IPS-NIHi7 (cell line): ENCODE measurements around the gene ZNF750.

ENCODE experiments used
- DNase-seq: peaks from one replicate; pipeline ENCODE4 v3.0.0; 2012; ENCODE audit warnings: mixed read lengths; ENCODE audit errors: extremely low spot score

ZNF750 gene

DNA sequence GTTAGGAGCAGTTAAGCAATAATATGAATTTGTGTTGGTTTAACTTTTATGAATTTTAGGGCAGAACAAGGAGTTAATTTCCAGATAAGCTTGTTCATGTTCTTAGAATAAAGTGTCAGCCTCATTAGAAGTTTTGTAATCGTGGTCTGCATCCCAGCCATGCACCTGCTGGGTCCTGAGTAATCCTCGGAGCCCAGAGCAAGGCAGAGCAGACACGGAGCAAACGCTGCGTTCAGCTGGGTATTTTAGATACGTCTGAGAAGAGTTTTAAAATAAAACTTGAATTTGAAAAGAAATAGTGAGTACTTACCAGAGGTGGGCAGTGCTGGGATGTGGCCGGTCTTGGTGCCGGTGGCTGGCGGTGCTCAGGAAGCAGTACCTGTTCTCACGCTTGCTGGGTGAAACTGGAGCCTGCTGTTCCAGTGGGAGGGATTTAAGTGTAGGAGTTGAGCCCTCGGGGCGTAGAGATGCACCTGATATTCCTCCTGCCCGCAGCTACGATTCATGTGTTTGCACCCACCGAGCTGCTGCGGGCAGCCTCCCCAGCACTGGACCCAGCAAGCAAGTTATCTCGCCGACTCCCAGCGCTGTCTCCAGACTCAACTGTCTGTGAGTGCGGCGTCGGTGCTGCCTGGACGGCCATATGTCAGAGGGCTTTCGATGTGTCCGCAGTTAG lies at the start of gene ZNF750:
ZNF750 (minus strand) TSS at position 406 of the 676 bp plus-strand sequence. CDS start 7,568 bp downstream, outside the sequence.
- no peak for DNase-seq

DNA sequence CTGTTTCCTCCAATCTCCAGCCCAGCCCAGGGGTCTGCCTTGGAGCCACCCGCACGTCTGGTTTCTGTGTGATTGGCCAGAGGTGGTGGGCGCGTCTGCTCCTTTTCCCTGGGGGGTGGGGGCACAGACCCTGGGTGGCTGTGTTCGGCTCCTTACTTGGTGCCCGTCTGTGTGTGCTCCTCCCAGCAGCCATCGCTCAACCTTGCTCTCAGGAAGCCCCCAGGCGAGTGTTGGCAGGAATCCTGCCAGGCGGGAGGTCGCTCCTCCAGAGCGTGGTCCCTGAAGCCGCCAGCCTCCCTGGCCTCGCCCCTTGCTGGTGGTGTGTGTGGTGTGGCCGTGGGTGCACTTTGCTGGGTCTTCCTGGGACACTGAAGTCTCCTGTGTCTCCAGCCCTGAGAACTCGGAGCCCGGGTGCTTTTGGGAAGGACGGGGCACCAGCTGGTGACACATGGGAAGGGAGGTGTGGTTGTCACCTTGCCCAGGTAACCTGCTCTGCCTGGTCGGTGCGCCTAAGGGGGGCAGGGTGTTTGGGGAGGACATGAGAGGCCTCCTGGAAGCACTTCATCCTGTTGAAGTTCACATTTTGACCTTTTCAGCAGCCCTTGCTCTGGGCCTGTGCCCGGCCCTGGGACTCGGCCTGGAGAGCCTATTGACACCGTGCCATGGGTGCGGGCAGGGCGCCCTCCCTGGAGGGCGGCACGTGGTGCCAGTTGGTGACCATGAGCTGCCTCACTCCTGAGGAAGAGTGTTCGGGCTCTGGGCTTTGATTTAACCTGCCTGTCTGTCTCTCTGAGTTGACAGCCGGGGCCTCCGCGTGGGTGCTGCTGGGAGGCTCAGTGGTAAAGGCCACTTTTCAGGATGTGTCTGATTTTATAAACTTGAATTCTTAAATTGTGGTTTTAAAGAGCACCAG lies 49.0 kb upstream of the ZNF750 start:
- no peak for DNase-seq

DNA sequence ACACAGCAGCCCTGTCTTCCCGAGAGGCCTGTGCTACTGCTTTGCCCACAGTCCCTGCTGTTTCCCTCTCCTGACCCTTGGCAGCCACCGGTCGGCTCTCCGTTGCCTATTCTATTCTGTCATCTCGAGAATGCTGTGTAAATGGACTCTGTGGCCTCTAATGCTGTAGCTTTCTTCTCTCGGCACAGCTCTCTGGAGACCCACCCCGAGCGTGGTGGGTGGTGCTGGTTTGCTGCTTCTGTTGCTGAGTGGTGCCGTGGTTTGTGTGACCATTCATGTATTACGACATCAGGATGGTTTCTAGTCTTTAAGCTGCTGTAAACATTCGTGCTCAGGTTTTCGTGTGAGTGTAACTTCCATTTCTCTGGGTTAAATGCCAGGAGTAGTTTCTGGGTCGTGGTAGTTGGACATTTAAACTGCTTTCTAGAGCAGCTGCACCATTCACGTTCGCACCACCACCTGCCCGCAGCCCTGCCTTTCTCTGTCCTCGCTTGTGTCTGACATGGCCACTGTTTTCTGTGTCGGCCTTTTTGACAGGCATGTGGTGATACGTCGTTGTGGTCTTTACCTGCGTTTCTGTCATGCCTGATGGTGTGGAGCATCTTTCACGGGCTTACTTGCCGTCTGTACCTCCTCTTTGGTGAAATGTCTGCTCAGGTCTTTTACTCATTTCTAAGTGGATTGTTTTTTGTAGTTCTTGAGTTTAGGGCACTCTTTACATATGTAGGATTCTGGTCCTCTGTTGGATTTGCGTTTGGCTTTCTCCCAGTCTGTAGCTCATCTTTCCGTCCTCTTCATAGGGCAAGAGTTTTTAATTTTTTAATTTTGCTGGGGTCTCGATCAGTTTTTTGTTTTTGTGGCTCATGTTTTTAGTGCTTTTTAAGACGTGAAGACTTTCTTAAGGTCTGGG lies 47.7 kb upstream of the ZNF750 start:
- DNase-seq: no peak

DNA sequence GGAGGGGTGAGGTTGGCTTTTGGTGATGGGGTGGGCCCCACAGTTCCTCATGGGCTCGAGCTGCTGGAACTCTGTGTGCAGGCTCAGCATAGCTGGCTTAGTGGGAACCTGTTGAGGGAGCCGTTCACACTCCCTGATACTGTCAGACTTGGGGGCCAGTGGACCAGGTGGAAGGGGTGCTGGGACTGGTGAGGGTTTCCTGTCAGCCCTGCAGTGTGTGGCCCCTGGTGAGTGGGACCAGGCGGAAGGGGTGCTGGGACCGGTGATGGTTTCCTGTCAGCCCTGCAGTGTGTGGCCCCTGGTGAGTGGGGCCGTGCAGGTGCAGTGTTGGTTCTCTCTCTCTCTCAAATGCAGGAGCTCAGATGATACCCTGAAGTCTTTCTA lies 45.1 kb upstream of the ZNF750 start:
- DNase-seq: no peak

DNA sequence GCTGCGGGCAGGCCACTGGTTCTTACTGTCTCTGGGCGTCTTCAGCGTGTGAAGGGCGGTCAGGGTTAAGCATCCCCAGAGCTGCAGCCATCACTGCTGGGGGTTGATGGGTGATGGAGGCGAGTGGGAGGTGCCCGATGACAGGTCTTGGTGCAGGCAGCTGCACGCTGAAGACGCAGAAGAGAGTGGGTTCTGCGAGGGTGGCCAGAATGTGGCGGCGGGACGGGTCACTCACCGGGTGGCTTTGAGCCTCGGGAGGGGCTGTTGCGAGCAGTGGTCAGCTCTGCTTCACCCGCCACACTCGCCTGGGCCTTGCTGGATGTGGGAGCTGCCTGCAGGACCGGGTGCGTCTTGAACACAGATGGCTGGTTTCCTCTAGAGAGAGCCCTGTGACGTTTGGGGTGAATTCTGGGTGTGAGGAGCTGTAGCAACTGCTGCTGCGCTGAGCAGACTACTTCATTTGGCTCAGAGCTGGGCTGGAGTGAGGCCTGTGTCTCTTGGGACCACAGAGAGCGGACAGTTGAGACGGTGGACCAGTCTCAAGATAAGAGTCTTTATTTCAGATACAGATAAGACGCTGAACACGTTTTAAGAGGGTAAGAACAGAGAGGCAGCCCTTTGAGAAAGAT lies 44.6 kb upstream of the ZNF750 start:
- DNase-seq: no peak

DNA sequence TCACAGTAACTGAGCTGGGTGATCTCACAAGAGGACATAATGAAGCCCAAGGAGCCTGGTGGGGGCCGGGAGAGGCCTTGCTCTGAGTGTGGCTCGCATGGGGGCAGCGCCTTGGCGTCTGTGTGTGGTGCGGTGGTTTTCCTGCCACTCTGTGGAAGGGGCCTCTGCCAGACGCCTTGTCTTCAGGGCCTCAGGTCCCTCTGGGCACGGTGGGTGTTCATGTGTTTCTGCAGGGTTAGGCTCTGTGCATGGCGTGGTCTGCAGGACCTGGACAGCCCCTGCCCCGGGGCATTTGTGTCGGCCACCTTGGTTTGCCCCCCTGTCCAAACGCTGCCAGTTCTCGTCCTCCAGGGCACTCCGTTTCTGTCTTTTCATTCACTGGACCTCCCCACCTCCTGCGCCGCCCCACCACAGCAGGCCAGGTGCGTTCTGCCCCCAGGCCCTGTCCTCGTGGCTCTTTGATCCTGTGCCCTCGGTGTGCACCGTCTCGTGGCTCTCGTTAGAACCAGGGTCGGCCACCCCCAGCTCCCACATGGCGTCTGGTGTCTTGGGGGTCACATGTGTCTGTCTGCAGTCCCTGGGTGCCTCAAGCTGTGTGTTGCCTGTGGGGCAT lies 43.7 kb upstream of the ZNF750 start:
- no peak for DNase-seq

DNA sequence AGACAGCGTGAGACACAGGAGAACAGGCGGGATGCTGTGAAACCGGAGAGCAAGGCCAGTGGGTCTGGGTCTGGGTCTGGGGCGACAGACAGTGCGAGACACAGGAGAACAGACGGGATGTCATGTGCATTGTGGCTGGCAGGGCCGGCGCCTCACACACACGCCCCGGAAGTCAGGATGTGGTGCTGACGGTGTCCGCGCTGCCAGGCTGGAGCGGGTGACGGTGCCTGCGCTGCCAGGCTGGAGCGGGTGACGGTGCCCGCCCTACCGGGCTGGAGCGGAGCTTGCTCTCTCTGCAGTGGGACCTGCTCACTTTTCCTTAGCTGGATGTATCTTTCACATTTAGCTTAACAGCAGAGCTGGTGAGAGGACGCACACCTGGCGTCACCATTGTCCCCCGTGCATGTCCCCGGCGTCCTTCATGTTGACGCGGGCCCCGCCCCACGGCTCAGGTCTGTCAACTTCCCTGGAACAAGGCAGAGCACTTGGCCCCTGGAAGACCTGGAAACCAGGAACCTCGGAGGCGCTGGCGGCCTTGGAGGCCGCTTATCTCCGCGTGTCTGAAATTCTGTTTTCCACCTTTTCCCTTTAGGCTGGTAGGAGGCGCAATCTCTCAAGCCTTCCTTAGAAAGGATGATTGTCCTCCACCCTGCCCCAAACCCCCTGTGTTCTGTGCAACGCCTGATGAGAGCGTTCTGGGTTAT lies 43.0 kb upstream of the ZNF750 start:
- no peak for DNase-seq

DNA sequence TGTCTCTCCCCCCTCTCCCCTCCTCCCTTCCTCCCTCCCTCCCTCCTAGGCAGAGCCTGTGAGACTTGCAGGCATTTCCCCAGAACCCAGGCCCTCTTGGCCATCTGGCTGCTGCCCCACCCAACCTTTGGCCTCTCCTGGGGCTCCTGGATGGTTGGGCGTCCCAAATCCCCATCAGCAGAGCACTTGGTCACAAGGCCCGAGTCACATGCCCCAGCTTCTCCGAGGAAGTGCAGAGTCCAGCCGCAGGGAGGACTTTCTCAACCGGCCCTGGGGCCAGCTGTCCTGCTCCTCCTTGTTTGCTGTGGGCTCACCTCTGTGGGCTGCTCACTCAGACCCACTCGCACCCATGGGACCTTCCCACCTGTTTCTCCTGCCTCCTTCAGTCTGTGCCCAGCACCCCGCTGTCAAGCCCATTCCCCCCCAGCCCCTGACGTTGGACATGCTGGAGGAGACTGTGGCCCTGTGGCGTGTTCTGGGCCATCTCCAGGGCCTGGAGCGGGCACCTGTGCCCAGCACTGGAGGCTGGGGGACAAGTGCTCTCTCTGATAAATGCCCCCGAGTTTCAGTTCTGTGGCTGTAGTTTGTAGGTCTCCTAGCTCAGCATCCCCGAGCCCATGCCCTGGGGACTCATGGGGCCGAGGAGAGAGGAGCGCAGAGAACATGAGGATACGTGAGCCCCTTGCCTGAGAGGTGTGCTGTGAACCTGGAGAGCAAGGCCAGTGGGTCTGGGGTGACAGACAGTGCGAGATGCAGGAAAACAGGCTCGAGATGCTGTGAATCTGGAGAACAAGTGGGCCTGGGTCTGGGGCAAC lies 42.3 kb upstream of the ZNF750 start:
- no peak for DNase-seq

DNA sequence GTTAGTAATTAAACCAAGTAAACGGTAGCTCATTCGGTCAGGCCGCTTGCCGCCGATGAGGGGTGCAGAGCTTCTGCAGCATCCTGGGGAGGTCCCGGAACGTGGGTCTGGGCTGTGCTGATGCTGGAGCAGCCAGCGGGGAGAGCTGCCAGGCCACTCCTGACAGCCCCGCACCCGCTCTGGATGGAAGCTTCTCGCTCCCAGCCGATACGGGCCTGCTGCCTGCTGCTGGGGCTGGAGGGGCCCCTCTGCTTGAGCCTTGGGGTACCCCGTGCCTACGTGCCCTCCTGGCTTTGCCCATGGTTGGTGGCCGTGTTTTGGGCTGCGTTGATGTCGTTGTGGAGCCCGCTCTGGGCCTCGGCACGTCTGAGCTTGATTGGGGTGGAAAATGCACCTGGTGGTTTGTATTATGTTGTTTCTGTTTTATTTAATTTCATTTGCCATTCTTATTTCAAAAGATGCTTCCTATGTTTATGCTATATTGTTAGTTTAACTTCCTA lies 41.6 kb upstream of the ZNF750 start:
- DNase-seq: no peak

DNA sequence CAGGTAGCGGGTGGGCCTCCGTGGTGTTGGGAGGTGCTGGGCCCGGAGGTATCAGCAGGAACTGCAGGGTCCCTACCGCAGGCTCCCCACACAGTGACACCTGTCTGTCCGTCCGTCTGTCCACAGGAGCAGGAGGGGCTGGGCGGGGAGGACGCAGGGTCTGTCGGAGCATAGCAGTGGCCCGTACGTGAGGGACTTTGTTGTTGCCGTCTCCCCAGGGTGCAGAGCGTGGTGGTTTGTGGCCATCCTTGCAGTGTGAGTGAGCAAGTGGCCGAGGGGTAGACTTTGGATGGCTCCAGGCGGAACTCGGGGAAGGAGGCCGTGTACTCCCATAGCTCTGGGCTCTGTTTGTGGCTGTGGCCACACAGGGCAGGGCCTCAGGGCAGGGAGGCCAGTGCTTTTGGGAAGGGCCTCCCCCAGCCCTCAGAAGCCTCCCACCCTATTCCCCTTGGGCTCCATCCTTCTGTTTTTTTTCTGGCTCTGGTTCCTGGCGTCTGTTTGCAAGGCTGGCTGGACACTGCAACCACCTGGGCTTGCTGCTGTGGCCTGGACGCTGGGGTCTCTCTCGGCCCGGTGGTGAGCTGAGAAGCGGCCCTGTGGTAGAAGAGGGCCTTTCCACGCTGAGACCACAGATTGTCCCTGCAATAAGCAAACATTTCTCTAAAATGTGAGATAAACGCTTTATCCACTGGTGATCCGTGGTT lies 41.0 kb upstream of the ZNF750 start:
- no peak for DNase-seq

DNA sequence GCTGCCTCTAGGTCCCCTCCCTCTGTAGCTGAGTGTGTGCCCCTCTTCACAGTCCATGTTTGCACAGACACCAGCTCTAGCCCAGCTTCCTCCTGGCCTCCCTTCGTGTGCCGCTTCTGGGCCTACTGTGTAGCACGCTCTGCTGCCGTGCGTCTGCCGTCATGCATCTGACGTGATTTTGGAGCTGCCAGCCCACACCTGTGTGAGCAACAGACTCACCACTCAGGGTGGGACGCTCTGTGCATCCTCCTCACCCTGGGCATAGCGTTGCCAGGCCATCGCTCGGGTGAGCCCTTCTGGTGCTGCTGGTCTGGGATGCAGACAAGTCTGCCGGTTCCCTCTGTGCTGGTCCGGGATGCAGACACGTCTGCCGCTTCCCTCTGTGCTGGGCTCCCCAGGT lies 39.4 kb upstream of the ZNF750 start:
- no peak for DNase-seq

DNA sequence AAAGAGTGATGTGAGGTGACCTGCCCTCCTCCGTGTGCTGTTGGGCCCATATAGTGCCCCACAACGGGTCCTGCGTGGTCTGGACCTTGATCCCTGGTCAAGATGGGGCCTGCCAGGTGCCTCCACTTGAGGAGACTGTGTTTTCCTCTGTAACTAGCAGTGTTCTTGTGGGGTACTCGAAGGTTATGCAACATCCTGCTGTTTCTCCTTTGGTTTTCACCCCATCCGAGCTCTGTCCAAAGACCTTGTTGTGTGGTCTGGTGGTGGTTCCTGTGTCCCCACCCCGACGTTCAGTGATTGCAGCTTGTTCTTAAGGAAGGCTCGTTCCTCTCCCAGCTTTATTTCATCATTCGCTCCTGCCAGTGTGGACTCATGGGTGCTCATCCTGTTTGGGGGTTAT lies 38.7 kb upstream of the ZNF750 start:
- no peak for DNase-seq

DNA sequence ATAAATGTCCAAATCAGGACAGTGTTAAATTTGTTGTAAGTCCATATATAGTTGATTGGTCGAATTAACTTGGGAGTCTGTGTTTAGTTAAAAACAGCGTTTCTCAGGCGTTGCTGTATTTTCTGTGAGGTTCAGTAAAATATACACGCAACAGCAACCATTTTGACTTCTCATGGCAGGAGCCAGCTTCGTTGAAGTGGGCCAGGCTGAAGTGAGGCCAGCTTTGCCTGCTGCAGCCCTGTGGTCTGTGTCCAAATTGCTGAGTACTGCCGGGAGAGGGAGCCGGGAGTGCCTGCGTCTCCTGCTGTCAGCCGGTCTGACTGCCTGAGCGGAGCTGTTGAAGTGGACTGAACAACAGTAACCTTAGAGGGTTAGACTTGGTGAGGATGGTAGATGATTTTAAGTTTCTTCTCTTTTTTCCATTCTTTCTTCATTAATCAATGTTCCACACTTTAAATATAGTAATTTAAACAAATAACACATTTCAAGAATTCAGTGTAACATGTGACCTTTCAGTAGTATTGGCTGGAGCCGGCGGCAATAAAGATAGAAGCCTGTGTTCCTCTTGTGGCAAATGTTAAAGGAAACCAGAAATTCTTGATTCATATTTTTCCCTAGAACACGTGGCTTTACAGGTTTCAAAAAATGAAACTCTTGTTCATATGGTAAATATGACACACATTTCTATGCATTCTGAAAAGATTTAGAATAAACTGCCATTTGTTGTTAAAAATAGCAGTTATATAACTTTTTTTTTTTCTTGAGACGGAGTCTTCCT lies 37.0 kb upstream of the ZNF750 start:
- DNase-seq: peak; percentile 66

DNA sequence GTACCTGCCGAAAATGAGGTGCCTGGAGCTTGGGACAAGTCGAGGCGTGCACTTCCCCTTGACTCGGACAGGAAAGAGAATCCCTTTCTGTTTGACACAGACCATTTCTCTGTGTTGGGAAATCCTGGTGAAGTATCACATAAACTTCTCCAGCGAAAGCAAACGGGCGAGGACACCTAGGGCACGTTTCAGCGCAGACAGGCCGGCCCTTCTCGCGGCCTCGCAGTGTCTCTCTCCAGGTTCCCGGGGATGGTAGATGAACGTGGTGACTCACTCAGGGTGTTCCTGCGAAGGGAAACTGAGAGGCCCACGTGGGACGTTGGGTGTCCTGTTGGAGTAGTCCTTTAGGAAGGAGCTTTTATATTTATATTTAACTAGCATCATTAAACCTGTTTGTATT lies 36.3 kb upstream of the ZNF750 start:
- no peak for DNase-seq

DNA sequence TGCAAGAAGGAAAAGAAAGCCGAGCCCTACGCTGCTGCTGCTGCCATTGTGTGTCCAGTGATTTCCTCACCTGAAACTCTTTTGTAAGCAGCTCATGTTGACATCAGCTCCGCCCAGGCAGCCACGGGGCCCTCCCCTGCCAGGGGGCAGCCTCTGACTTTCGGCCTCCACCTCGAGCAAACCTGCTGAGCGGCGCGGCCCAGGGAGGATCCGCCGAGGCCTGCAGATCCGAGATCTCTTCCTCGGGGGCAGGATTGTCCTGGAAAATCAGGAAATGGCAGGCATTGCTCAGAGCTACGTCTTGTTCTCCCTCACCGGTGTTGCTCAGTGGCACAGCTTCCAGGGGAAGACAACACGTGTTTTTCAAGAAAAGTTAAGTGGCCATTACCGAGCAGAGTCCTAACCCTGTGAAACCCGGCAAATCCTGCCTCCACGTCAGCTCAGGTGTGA lies 35.6 kb upstream of the ZNF750 start:
- peak; percentile 75 for DNase-seq

DNA sequence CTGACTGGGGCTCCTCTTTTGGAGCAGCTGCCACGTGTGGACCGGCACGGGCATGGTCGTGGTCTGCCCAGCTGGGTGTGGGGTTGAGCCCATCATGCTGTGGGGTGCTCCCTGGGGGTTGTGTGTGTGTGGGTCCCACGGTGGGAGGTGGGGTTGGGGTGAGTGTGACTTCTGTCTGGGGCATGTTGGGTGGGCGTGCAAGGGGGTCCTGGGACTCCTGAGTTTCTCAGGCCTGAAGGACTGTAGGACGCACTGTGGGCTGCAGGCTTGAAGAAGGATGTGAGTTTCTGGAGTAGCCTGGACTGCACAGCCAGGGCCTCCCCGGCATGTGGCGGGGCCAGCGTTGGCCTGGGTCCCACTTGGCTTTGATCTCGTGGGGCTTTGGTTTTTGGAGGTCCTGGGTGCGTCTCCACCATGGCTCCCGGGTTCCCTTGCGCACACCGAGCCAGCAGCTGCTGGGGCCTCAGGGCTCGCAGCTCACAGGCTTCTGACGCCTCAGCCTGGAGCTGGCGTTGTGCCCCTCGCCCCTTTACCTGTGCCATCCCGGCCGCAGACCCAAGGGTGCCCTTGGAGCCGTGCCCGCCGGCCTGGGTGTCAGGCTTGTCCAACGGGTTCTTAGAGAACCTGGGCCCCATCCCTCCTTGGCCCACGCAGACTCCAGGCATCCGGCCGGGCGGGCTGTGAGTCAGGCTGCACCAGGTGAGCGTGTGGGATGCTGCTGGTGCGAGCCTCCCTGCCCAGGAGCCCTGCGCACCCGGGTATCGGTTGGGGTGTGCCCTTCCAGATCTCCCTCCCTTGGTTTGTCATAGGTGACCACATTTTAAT lies 34.4 kb upstream of the ZNF750 start:
- DNase-seq: no peak

DNA sequence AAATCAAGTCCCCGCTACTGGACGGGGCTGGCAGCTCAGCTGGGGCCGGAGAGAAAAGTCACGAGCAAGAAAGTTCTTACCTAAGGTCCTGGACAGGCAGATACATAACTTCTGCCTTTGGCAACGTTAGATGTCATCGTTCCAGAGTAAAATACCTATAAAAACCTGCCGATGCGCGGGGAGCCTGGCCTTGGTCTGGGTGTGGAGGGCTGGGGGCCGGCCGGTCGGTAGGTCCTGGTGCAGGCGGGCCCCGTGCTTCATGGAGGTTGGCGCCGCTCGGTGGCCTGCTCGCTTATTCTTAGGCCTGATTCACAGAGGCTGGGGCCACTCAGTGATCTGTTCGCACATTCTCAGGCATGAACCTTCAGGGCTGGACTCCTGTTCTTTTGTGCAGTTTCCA lies 33.7 kb upstream of the ZNF750 start:
- DNase-seq: no peak
